ENCODE data around the gene ABCD1.

The ABCD1 gene

DNA sequence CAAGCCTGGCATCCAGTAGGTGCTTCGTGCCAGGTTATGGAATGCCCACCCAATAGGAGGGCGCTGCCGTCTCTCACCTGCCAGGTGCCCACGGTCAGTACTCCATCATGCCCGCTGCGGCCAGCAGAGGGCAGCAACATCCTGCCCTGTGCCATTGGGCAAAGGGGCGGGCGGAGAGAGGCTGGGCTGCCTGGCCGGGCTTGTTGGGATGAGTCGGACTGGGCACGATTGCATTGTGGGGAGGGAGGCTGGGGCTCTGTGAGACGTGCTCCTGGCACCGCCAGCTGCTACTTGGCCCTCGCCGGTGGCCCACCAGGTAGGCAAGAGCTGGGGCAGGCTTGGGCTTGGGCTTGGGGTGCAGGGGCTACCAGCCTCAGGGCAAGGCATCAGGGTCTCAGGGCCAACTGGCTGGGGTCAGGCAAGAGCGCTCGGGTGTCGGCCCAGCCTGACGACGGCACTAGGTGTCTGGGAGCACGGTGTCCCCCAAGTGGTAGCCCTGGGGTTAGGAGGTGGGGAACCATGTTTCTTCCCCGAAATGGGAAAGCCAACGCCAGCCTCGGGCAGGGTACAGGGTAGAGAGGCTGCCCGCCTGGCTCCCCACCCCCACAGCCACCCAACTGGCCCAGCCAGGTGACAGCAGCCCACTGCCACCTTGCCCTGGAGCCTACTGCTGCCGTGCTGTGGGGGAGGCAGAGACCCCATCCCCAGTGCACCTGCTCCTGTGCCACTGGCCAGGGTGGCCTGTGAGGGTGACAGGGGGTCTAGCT is 39.5 kb downstream of the ABCD1 start, which contains the start of gene PLXNB3:
Gene PLXNB3 (plus strand): TSS at position 261 of the 767 bp plus-strand sequence. CDS start 1,287 bp downstream, outside the sequence.
- DNase-seq, result peak; percentile 68

DNA sequence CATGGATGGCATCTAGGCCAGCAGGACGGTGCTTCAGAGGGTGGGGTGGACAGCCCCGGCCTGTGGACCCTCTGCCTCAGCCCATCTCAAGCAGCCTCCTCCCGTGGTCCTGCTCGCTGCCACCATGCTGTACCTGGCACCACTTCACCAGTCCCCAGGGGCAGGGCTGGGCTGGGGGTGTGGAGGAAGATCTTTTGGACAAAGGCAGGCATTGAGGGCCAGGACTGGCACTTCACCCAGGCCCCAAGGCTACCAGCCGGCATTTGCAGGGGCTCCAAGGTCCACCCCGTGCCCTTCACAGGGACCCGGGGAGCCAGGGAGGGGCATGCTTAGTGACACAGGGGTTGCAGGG is 40.1 kb downstream of the ABCD1 start:
- no peak for DNase-seq

DNA sequence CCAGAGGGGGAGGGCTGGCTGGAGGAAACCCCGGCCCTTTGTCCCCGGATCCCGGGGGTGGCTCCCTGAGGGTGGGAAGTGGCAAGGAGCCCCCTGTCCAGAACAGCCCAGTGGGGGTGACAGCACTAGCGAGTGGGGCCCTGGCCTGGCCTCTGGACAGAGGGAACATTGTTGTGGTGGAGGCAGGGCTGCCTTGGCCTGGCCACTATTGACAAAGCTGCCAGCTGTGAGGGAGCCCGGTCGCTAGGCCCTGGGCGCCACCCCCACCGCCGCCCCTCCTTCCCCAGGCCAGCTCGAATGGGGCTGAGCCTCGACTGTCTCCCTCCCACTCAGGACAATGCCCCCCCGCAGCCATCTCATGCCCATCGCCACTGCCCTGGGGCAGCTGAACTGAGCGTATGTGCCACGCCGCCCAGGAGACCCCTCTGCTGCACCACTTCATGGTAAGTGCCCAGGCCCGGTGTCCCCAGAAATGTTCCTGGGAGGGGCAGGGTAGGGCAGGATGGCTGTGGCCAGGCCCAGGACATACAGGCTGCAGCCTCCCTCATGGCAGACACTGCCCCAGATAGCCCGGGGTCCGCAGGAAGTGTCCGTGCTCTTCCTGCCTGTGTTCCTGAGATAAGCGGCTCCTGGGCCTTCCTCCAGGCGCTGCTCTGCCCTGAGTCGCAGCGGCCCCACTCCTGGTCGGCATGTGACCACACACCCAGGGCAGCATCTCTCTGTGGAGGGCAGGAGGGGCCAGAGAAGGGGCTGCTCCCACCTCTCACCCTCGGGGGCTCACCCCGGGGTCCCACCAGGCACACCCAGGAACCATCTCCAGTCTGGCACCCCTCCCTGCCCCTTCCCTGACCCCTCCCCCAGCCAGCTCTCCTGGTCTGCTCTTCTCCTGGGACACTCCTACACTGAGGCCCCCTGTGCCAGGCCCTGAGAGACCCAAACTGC is 40.8 kb downstream of the ABCD1 start:
- DNase-seq, result no peak

DNA sequence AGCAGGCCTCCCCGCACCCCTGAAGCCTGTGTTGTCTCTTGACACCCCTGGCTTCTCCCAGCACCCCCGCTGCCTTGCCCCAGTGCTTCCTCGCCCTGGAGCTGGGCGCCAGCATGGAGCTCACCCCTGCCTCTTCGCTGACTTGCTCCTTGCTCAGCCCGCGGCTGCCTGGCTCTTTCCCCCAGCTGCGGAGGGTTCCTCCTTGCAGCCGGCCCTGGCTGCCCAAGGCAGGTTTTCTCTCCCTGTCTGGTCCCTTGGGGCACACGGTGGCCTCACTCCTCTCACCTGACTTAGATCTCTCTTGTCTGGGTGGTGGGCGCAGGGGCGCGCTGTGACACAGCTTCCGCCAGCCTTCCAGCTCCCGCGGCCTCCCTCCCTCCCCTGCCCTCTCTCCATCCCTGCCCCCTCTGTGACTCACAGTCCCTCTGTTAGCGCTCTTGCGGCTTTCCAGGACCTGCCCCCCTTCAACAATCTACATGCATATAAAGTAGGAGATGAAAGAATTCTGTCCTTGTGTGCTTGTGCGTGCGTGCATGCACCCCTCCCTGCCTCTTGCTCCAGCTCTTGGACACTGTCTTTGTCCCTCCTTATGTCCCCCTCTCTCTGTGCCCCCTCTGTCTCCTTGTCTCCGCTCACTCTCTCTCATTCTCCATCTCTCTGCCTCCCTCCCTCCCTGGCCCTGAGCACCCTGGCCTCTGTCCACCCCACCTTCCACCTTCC is 41.6 kb downstream of the ABCD1 start:
- no peak for DNase-seq

- no peak for DNase-seq
Measured at GRCh38 chrX:153766871-153767673, 42.4 kb downstream of the ABCD1 start.

DNA sequence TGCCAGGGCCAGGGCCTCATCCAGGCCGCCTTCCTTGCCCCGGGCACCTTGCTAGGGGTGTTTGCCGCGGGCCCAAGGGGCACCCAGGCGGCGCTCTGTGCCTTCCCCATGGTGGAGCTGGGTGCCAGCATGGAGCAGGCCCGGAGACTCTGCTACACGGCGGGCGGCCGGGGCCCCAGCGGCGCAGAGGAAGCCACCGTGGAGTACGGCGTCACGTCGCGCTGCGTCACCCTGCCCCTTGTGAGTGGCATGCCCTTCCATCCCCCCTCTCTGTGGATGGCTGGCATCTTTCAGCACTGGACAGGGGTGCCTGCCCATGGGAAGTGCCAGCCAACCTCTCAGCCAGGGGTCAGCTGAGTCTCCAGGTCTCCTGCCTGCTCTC is 43.0 kb downstream of the ABCD1 start:
- DNase-seq, result no peak

- DNase-seq, result no peak
Measured at GRCh38 chrX:153768311-153769157, 43.9 kb downstream of the ABCD1 start.

DNA sequence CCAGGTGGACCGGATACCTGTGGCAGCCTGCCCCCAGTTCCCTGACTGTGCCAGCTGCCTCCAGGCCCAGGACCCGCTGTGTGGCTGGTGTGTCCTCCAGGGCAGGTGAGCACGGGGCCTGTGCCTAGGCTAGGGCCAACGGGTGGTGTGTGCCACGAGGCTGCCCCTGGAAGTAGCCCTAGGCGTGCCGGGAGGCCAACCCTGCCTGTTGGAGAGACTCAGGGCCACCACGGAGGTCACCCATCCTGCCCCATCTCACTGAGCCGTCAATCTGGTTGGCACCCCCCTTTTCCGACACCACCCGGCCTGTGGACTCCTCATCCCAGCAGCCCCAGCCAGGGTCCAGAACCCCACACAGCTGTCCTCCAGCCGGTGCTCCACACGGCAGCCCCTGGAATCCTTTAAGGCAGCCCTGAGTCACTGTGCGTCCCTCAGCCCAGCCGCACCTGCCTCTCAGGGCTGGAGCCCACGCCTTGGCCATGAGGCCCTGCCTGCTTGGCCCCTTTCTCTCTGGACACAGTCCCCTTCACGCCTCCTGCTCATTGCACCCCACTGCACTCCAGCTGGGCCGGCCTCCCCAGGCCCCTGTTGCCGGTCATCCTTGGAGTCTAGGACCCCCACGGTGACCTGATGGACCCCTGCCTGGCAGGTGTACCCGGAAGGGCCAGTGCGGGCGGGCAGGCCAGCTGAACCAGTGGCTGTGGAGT is 44.7 kb downstream of the ABCD1 start:
- no peak for DNase-seq

DNA sequence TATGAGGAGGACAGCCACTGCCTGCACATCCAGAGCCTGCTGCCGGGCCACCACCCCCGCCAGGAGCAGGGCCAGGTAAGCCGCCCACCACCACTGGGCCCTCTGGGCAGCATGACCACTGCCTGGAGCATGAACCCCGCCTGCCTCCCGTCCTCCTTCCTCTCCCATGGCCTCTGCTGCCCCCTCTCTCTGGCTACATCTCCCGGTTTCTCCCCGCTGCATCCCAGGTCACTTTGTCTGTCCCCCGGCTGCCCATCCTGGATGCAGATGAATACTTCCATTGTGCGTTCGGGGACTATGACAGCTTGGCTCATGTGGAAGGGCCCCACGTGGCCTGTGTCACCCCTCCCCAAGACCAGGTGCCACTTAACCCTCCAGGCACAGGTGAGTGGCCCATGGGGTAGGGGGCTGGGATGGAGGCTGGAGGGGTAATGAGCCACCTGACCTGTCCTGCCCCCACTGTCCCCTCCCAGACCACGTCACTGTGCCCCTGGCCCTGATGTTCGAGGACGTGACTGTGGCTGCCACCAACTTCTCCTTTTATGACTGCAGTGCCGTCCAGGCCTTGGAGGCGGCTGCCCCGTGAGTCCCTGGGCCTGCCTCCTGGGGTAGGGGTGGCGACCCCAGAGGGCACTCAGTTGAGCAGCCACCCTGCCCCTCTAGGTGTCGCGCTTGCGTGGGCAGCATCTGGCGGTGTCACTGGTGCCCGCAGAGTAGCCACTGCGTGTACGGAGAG is 45.4 kb downstream of the ABCD1 start:
- DNase-seq, result no peak

DNA sequence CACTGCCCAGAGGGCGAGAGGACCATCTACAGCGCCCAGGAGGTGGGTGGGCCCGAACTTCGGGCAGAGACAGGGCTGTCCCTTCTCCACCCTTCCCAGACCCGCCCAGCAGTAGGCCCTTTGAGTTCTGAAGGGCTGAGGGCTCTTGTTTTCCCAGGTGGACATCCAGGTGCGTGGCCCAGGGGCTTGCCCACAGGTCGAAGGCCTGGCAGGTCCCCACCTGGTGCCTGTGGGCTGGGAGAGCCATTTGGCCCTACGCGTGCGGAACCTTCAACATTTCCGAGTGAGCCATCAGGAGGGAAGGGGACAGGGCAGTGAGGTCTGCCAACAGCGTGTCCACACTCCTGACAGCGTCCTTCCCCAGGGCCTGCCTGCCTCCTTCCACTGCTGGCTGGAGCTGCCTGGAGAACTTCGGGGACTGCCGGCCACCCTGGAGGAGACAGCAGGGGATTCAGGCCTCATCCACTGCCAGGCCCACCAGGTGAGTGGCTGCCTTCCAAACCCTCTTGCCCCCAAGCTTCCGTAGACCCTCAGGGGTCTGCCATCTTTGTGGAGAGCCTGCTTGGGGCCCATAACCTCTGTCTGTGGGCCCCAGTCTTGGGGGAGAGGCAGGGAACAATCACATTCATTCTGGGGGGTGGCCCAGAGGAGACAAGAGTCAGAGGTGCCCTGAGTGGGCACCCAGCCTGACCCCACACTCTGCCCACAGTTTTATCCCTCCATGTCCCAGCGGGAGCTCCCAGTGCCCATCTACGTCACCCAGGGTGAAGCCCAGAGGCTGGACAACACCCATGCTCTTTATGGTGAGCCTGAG is 46.2 kb downstream of the ABCD1 start:
- DNase-seq, result no peak

- DNase-seq, result no peak
Measured at GRCh38 chrX:153771415-153772315, 47.0 kb downstream of the ABCD1 start.

DNA sequence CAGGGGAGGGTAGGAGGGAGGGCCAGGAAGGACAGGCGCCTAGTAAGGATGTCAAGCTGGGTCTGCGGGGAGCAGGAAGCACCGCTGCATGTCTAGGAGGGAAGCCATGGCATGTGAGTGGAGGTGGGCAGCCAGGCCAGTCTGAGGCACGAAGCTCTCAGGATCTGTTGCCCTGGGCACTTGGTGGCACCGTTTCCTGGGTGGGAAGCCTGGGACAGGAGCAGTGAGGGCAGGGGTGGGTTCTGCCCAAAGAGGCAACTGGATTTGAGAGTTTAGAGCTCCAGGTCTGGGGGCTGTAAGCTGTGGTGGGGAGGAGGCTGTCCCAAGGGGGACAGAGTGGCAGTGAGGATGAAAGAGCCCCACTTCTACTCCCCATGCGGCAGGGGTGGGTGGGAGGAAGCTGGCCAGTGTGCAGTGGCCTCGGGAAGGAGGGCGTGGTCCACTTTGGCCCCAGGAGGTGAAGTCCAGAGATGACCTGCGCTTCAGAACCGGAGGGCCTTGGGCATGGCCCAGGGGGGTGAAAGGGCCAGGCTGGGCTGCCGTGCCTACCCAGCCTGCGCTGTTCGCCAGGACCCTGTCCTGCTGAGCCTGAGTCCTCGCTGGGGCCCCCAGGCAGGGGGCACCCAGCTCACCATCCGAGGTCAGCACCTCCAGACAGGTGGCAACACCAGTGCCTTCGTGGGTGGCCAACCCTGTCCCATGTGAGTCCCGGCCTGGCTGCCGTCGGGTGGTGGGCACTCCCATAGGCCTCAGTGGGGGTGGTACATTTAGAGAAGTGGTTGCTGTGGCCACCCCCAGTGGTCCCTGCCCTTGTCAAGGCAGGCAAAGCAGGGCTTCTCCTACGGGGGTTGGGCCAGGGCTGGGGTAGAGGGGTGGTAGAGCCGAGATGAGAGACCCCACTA is 47.9 kb downstream of the ABCD1 start:
- no peak for DNase-seq

DNA sequence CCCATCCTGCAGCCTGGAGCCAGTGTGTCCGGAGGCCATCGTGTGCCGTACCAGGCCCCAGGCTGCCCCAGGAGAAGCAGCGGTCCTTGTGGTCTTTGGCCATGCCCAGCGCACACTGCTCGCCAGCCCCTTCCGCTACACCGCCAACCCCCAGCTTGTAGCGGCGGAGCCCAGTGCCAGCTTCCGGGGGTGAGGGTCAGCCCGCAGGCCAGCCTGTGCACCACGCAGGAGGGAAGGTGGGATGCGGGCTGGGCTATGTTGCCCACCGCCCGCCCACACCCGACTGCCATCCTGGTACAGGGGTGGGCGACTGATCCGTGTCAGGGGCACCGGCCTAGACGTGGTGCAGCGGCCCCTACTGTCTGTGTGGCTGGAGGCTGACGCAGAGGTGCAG is 48.6 kb downstream of the ABCD1 start:
- no peak for DNase-seq

- DNase-seq, result no peak
Measured at GRCh38 chrX:153773741-153774575, 49.3 kb downstream of the ABCD1 start.

DNA sequence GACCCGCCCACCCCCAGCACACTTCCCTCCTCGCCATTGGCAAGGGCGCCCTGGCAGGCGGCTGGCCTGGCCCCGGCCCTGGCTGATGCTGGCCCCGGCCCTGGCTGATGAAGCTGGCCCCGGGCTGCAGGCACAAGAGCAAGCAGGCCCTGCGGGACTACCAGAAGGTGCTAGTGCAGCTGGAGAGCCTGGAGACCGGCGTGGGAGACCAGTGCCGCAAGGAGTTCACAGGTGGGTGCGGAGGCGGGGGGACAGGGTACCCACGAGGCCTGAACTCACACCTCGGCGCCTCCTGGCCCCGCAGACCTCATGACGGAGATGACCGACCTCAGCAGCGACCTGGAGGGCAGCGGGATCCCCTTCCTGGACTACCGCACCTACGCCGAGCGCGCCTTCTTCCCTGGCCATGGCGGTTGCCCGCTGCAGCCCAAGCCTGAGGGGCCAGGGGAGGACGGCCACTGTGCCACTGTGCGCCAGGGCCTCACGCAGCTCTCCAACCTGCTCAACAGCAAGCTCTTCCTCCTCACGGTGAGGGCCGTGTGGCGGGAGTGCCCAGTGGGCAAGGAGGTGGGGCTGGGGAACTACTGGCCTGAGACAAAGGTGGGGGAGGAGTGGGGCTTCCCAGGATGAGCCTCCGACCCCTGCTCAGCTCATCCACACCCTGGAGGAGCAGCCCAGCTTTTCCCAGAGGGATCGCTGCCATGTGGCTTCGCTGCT is 50.1 kb downstream of the ABCD1 start:
- no peak for DNase-seq

All from effector CD8-positive, alpha-beta T cell (primary cell).